ENCODE data around the gene AGAP1.

- TF ChIP-seq CTCF (IDR thresholded peaks at IDR 0.05) (no peak), POLR2AphosphoS5 (IDR thresholded peaks at IDR 0.05) (no peak)
Observed at GRCh38 chr2:236117401-236117800, 623.6 kb downstream of the AGAP1 start.
